Measurements from ENCODE around the gene KRT86. TPM values are rescaled to one million over a fixed set of nuclear protein-coding genes. Genes with fewer than 3 reads are reported as not detected.
"Not testable (repeated sequence)": the region's sequence is repeated elsewhere in the genome, so short reads cannot be mapped to it uniquely, and the experiment has no call there.

The KRT86 gene
- total and polyA plus RNA-seq, 2 donors from 2014 or later, result 1.3 TPM; not detected in 1

DNA sequence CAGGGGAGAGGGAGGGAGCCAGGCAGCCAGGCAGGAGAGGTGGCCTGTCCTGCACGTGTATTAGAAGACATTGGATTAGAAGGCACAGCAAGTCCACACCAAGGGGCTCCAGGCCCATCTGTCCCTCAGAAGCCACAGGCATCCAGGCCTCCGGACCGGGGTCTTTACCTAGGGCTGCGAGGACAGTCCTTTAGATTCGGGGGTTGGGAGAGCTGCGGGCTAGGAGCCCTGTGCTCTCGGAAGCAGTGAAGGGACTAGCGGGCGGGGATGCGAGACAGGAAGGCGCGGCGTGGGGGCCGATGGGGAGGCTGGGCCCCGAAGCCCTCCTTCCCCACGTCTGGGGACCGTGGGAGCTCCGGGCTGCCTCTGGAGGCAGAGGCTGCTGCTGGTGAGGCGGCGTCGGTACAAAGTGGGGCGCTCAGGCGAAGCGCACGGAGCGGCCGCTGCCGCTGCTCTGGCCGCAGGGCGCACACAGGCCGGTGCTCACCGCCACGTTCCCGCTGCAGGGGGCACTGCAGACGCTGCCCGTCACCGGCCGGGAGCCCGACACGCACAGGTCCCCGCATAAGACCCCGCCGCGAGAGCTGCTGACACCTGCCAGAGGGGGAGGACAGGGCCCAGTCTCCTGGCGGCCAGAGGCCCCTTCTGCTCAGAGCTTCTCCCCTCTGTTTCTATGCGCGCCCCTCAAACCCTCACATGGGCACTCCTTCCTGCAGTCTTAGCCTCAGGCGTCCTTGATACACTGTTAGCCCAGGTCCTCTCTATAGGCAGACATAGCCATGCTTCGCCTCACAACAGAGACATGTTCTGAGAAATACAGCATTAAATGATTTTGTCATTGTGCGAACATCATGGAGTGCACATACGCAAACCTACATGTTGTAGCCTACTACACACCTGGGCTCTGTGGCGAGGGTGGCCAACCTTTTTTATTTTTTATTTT is 24.1 kb upstream of the KRT86 start:
- H3K9ac ChIP-seq (ENCODE audit: low read length in 3 of 3), result no peak overlapping the region
- H3K4me1 ChIP-seq (ENCODE audit: control insufficient read depth in 2 of 3, insufficient read depth in 2 of 3, low read depth in 1 of 3, low read length in 3 of 3), result peaks cover 0 to 30% (median 17%) of the 10 kb centered on the region in 3 donors
- TF ChIP-seq, protein P1, sequence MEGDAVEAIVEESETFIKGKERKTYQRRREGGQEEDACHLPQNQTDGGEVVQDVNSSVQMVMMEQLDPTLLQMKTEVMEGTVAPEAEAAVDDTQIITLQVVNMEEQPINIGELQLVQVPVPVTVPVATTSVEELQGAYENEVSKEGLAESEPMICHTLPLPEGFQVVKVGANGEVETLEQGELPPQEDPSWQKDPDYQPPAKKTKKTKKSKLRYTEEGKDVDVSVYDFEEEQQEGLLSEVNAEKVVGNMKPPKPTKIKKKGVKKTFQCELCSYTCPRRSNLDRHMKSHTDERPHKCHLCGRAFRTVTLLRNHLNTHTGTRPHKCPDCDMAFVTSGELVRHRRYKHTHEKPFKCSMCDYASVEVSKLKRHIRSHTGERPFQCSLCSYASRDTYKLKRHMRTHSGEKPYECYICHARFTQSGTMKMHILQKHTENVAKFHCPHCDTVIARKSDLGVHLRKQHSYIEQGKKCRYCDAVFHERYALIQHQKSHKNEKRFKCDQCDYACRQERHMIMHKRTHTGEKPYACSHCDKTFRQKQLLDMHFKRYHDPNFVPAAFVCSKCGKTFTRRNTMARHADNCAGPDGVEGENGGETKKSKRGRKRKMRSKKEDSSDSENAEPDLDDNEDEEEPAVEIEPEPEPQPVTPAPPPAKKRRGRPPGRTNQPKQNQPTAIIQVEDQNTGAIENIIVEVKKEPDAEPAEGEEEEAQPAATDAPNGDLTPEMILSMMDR (IDR thresholded peaks at IDR 0.05; ENCODE audit: borderline replicate concordance, extremely low read depth, insufficient read depth), result no peak
- H3K36me3 ChIP-seq (ENCODE audit: control insufficient read depth in 2 of 3, insufficient read depth in 3 of 3, low read length in 3 of 3), result no peaks in the 10 kb centered on the region
- no peaks in the 10 kb centered on the region for H3K9me3 ChIP-seq (ENCODE audit: control insufficient read depth in 2 of 3, insufficient read depth in 1 of 3, low read length in 3 of 3)
- H3K27ac ChIP-seq (ENCODE audit: low read depth in 2 of 2, low read length in 2 of 2), result peak overlapping the region in 1 of 2 donors; percentile 23
- H3K27me3 ChIP-seq (ENCODE audit: control insufficient read depth, insufficient read depth, low read length), result peaks cover 5% of the 10 kb centered on the region
- no peak for FAIRE-seq
- intact Hi-C loops (cut with DNase I), result no loop called here
- H3K4me3 ChIP-seq (ENCODE audit: low read length in 3 of 3), result peak overlapping the region in 1 of 3 donors; percentile 5
- peak in 3 of 5 donors; percentile 57 to 66 (median 61) for DNase-seq

DNA sequence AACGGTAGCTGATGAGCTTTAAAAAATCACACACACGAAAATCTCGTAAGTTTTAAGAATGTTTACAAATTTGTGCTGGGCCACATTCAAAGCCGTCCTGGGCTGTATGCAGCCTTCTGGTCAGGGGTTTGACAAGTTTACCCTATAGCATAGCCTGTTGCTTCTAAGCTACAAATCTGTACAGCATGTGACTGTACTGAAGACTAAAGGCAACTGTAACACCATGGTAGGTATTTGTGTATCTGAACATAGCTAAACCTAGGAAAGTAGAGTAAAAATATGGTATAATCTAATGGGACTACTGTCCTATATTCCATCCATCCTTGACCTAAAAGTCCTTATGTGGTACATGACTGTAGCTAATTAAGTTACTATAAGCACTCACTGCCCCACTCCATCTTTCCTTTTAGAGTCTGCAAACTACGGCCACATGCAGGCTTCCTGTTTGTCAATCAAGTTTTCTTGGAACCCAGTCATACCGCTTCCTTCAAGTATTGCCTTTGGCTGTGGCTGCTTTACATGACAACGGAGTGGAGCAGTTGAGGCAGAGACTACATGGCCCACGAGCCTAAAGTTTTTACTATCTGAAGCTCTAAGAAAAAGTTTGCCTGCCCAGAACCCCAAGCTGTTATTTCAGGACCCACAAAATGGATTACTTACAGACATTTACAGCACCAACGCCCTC is 22.9 kb upstream of the KRT86 start:
- H3K9ac ChIP-seq (ENCODE audit: low read length in 3 of 3), result no peak overlapping the region
- H3K9me3 ChIP-seq (ENCODE audit: control insufficient read depth in 2 of 3, insufficient read depth in 1 of 3, low read length in 3 of 3), result no peaks in the 10 kb centered on the region
- DNase-seq, result no peak
- TF ChIP-seq, protein P1 (IDR thresholded peaks at IDR 0.05; ENCODE audit: borderline replicate concordance, extremely low read depth, insufficient read depth), result no peak
- intact Hi-C loops (cut with DNase I), result no loop called here
- no peaks in the 10 kb centered on the region for H3K36me3 ChIP-seq (ENCODE audit: control insufficient read depth in 2 of 3, insufficient read depth in 3 of 3, low read length in 3 of 3)
- no peak for FAIRE-seq
- H3K4me3 ChIP-seq (ENCODE audit: low read length in 3 of 3), result no peak overlapping the region
- peaks cover 10% of the 10 kb centered on the region for H3K27me3 ChIP-seq (ENCODE audit: control insufficient read depth, insufficient read depth, low read length)
- H3K27ac ChIP-seq (ENCODE audit: low read depth in 2 of 2, low read length in 2 of 2), result no peak overlapping the region
- H3K4me1 ChIP-seq (ENCODE audit: control insufficient read depth in 2 of 3, insufficient read depth in 2 of 3, low read depth in 1 of 3, low read length in 3 of 3), result peaks cover 0 to 30% (median 17%) of the 10 kb centered on the region in 3 donors

DNA sequence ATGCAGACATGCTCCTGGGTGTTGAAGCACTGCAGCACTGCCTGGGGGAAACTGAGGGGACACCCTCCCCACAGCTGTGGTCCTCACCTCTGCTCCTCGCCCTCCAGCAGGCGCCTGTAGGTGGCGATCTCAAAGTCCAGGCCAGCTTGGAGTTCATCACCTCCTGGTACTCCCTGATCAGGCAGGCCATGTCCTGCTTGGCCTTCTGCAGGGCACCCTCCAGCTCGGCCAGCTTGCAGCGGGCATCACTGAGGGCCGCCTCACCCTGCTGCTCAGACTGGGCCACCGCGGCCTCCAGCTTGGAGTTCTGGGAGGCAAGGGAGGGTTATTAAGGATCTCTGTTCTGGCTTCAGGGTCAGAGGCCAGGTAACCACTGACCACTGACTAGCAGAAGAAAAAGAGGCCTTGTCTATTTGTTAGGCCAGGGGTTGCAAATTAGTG is 22.2 kb upstream of the KRT86 start:
- Histone ChIP-seq H3K27me3 (ENCODE audit: control insufficient read depth, insufficient read depth, low read length) (peaks cover 17% of the 10 kb centered on the region), H3K4me1 (ENCODE audit: control insufficient read depth in 2 of 3, insufficient read depth in 2 of 3, low read depth in 1 of 3, low read length in 3 of 3) (peaks cover 0 to 25% (median 17%) of the 10 kb centered on the region in 3 donors)
- H3K9me3 ChIP-seq (ENCODE audit: control insufficient read depth in 2 of 3, insufficient read depth in 1 of 3, low read length in 3 of 3); H3K27ac ChIP-seq (ENCODE audit: low read depth in 2 of 2, low read length in 2 of 2); H3K4me3 ChIP-seq (ENCODE audit: low read length in 3 of 3); intact Hi-C loops (cut with DNase I); FAIRE-seq; H3K9ac ChIP-seq (ENCODE audit: low read length in 3 of 3); H3K36me3 ChIP-seq (ENCODE audit: control insufficient read depth in 2 of 3, insufficient read depth in 3 of 3, low read length in 3 of 3): not testable (repeated sequence)
- peak in 1 of 5 donors; percentile 45 for DNase-seq

All from kidney (tissue), 14 donors.